ES-I3 (cell line): Measurements from ENCODE around the gene LIF.
"Not testable (repeated sequence)": the region's sequence is repeated elsewhere in the genome, so short reads cannot be mapped to it uniquely, and the experiment has no call there.

Experiments used
- H3K36me3 ChIP-seq: 2 replicates; pipeline ENCODE4 v1.6.1; 2013; ENCODE audit warnings: mild to moderate bottlenecking, low read length, control low read depth, moderate library complexity; ENCODE audit not compliant: insufficient read depth
- H3K4me1 ChIP-seq: 2 replicates; pipeline ENCODE4 v1.6.1; 2013; ENCODE audit warnings: mild to moderate bottlenecking, control low read depth, low read length; ENCODE audit not compliant: insufficient read depth
- H3K9ac ChIP-seq: 2 replicates; pipeline ENCODE4 v1.6.1; 2013; ENCODE audit warnings: low read depth, mild to moderate bottlenecking, low read length, moderate library complexity
- H3K9me3 ChIP-seq: 2 replicates; pipeline ENCODE4 v1.6.1; 2013; ENCODE audit warnings: mild to moderate bottlenecking, low read length, moderate library complexity; ENCODE audit not compliant: control insufficient read depth, insufficient read depth

The LIF gene

GRCh38 chr22:30224161-30224857 is 22.2 kb downstream of the LIF start:
- H3K9ac ChIP-seq: no peak overlapping the region
- no peaks in the 10 kb centered on the region for H3K9me3 ChIP-seq
- H3K36me3 ChIP-seq: no peaks in the 10 kb centered on the region
- H3K4me1 ChIP-seq: peaks cover 19% of the 10 kb centered on the region; the same call in 1 of the 2 replicates

- Histone ChIP-seq H3K9me3 (no peaks in the 10 kb centered on the region), H3K36me3 (no peaks in the 10 kb centered on the region), H3K9ac (no peak overlapping the region), H3K4me1 (peaks cover 13% of the 10 kb centered on the region; the same call in 1 of the 2 replicates)
Observed at GRCh38 chr22:30223303-30223702, 23.3 kb downstream of the LIF start.

- Histone ChIP-seq H3K4me1 (peaks cover 13% of the 10 kb centered on the region; the same call in 1 of the 2 replicates), H3K9me3 (no peaks in the 10 kb centered on the region), H3K36me3 (no peaks in the 10 kb centered on the region), H3K9ac (no peak overlapping the region)
Observed at GRCh38 chr22:30222321-30222720, 24.2 kb downstream of the LIF start.

GRCh38 chr22:30221121-30221992 is 25.2 kb downstream of the LIF start:
- Histone ChIP-seq H3K9ac (no peak overlapping the region), H3K36me3 (no peaks in the 10 kb centered on the region), H3K9me3 (no peaks in the 10 kb centered on the region), H3K4me1 (peaks cover 13% of the 10 kb centered on the region; the same call in 1 of the 2 replicates)

GRCh38 chr22:30220338-30221012 is 26.1 kb downstream of the LIF start:
- Histone ChIP-seq H3K4me1 (peaks cover 13% of the 10 kb centered on the region; the same call in 1 of the 2 replicates), H3K9ac (no peak overlapping the region), H3K9me3 (no peaks in the 10 kb centered on the region), H3K36me3 (no peaks in the 10 kb centered on the region)

- no peaks in the 10 kb centered on the region for H3K9me3 ChIP-seq
- no peak overlapping the region for H3K9ac ChIP-seq
- no peaks in the 10 kb centered on the region for H3K36me3 ChIP-seq
- peaks cover 16% of the 10 kb centered on the region for H3K4me1 ChIP-seq
Observed at GRCh38 chr22:30219668-30220278, 26.8 kb downstream of the LIF start.

GRCh38 chr22:30219049-30219654 is 27.4 kb downstream of the LIF start:
- H3K9ac ChIP-seq: no peak overlapping the region
- H3K4me1 ChIP-seq: peaks cover 20% of the 10 kb centered on the region
- no peaks in the 10 kb centered on the region for H3K9me3 ChIP-seq
- no peaks in the 10 kb centered on the region for H3K36me3 ChIP-seq

- H3K9me3 ChIP-seq: no peaks in the 10 kb centered on the region
- no peaks in the 10 kb centered on the region for H3K36me3 ChIP-seq
- H3K4me1 ChIP-seq: peaks cover 14% of the 10 kb centered on the region
- H3K9ac ChIP-seq: no peak overlapping the region
Observed at GRCh38 chr22:30217698-30218560, 28.6 kb downstream of the LIF start.

GRCh38 chr22:30216710-30217109 is 29.8 kb downstream of the LIF start:
- H3K9me3 ChIP-seq: no peaks in the 10 kb centered on the region
- no peaks in the 10 kb centered on the region for H3K36me3 ChIP-seq
- no peak overlapping the region for H3K9ac ChIP-seq
- H3K4me1 ChIP-seq: peaks cover 21% of the 10 kb centered on the region

- not testable (repeated sequence) for H3K9ac ChIP-seq, H3K9me3 ChIP-seq, H3K36me3 ChIP-seq
- H3K4me1 ChIP-seq: peaks cover 21% of the 10 kb centered on the region
Observed at GRCh38 chr22:30216272-30216671, 30.3 kb downstream of the LIF start.

- no peaks in the 10 kb centered on the region for H3K9me3 ChIP-seq
- H3K9ac ChIP-seq: peak overlapping the region; percentile 22; the same call in 1 of the 2 replicates
- H3K36me3 ChIP-seq: no peaks in the 10 kb centered on the region
- H3K4me1 ChIP-seq: peaks cover 26% of the 10 kb centered on the region
Observed at GRCh38 chr22:30214703-30215407, 31.7 kb downstream of the LIF start.

- Histone ChIP-seq H3K9me3 (no peaks in the 10 kb centered on the region), H3K36me3 (no peaks in the 10 kb centered on the region), H3K4me1 (peaks cover 37% of the 10 kb centered on the region), H3K9ac (no peak overlapping the region)
Observed at GRCh38 chr22:30212996-30213441, 33.5 kb downstream of the LIF start.
